Chondrocyte (in vitro differentiated cells): ENCODE measurements around the gene MR1. TPM values are rescaled to one million over a fixed set of nuclear protein-coding genes. Genes with fewer than 3 reads are reported as not detected.

Experiments used
- DNase-seq: peaks from one replicate; pipeline ENCODE4 v3.0.0; 2021; ENCODE audit warnings: mixed read lengths, low spot score
- H3K27ac Mint-ChIP-seq: one replicate; pipeline ENCODE4 v1.8.0; 2021; ENCODE audit warnings: mild to moderate bottlenecking, moderate library complexity, mixed read lengths; ENCODE audit not compliant: unreplicated experiment
- H3K27me3 Mint-ChIP-seq: 2 replicates; pipeline ENCODE4 v1.8.0; 2021; ENCODE audit warnings: low read depth, mixed read lengths
- H3K36me3 Mint-ChIP-seq: 2 replicates; pipeline ENCODE4 v1.8.0; 2021; ENCODE audit warnings: low read depth, mixed read lengths
- H3K4me1 Mint-ChIP-seq: 2 replicates; pipeline ENCODE4 v1.8.0; 2021; ENCODE audit warnings: low read depth, mild to moderate bottlenecking, mixed read lengths
- H3K4me3 Mint-ChIP-seq: one replicate; pipeline ENCODE4 v1.8.0; 2021; ENCODE audit warnings: mild to moderate bottlenecking, moderate library complexity, mixed read lengths; ENCODE audit not compliant: unreplicated experiment
- H3K9me3 Mint-ChIP-seq: 2 replicates; pipeline ENCODE4 v1.8.0; 2021; ENCODE audit warnings: low read depth, mixed read lengths
- CTCF ChIP-seq: fragments of 200-600 bp; sonication (generic); IDR thresholded peaks from 2 replicates; pipeline ENCODE4 v1.5.0; 2021; ENCODE audit warnings: antibody characterized with exemption, mild to moderate bottlenecking, moderate library complexity
- total RNA-seq: library from RNA; stranded (reverse); gene quantifications from 3 replicates; pipeline ENCODE4 v1.2.1, GENCODE V29; 2021

Gene MR1
- total RNA-seq, 1 donor from 2014 or later: 3.8 TPM

DNA sequence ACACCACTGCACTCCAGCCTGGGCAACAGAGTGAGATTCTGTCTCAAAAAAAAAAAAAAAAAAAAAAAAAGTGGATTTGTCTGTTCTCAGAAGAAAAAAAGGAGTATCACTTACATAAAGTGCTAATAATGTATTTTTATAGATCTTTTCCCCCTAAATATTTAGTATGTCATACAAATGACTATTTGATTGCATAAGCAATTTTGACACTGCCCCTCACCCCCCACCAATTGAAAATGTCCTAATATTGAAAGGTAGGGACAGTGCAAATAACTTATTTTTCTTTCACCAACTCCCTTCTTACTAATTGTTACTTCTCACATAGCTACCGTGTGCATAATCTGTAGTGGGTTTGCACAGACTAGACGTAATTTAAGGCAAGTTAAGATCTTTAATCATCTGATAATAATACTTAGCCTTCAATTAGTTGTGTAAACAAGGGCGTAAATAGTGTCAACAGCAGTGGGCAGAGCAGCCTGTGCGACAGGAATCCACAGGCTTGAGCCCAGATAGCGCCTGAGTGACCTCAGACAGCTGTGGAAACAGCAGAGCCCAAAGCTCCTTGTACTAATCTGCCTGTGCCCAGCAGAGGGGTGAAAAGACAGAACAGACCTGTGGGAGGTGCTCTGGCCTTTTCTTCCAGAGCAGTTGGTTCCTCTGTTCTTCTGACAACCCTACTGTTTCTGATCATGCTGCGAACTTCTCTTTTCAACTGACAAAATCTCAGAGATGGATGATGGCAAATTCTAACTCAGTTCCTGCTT lies 50.2 kb downstream of the MR1 start:
- Mint-ChIP-seq H3K4me3 (no peak overlapping the region), H3K27me3 (no peaks in the 10 kb centered on the region), H3K9me3 (no peaks in the 10 kb centered on the region), H3K36me3 (peaks cover 2% of the 10 kb centered on the region), H3K4me1 (peaks cover 21% of the 10 kb centered on the region), H3K27ac (no peak overlapping the region)
- peak; percentile 69 for TF ChIP-seq CTCF
- no peak for DNase-seq

DNA sequence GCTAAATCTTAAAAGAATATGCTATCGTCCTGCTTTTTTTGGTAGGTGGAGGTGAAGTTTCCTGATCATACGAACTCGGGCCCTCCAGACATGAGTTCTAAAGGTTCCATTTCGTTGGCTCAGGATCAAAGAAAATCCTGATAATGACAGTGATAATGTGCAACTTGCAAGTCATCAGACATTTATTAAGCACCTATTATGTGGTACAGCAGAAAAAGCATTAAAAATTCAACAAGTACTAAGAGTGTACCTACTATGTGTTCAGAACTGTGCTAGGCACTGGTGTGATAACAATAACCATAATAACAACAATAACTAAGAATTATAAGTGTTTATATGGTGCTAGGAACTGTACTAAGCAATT lies 50.8 kb downstream of the MR1 start:
- DNase-seq: no peak
- Mint-ChIP-seq H3K9me3 (no peaks in the 10 kb centered on the region), H3K27me3 (no peaks in the 10 kb centered on the region)

DNA sequence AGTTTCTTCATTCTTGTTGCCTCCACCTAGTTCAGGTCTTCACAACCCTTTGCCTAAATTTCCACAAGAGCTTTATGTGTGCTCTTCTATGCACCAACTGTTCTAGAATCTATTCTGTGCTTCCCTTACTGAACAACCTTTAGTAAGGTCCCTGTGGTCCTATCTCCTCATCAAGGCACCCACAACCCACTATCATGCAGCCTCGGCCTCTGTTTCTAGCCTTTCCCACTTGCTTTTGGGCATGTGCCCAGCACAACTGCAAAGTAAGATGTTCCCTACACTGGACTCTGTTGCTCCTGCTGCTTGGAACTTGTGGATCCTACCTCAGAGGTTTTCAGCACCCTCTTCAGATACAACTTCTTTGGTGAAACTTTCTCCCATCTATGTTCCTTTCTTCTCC lies 52.3 kb downstream of the MR1 start:
- peaks cover 6% of the 10 kb centered on the region for H3K36me3 Mint-ChIP-seq
- no peak overlapping the region for H3K4me3 Mint-ChIP-seq
- no peak overlapping the region for H3K27ac Mint-ChIP-seq
- no peak for DNase-seq
- H3K9me3 Mint-ChIP-seq: no peaks in the 10 kb centered on the region
- no peaks in the 10 kb centered on the region for H3K27me3 Mint-ChIP-seq
- H3K4me1 Mint-ChIP-seq: peaks cover 21% of the 10 kb centered on the region
- TF ChIP-seq CTCF: no peak

More for the DNA sequence above, 50.8 kb downstream of the MR1 start:
- TF ChIP-seq CTCF: peak; percentile 0
- H3K27ac Mint-ChIP-seq: no peak overlapping the region
- no peak overlapping the region for H3K4me3 Mint-ChIP-seq
- H3K4me1 Mint-ChIP-seq: peaks cover 15% of the 10 kb centered on the region
- peaks cover 2% of the 10 kb centered on the region for H3K36me3 Mint-ChIP-seq

- Mint-ChIP-seq H3K9me3 (no peaks in the 10 kb centered on the region), H3K36me3 (peaks cover 6% of the 10 kb centered on the region), H3K4me1 (peaks cover 30% of the 10 kb centered on the region), H3K27me3 (no peaks in the 10 kb centered on the region), H3K27ac (no peak overlapping the region), H3K4me3 (no peak overlapping the region)
- no peak for DNase-seq
- no peak for TF ChIP-seq CTCF
Measured at GRCh38 chr1:181086926-181087325, 53.1 kb downstream of the MR1 start.

- no peak overlapping the region for H3K4me3 Mint-ChIP-seq
- no peaks in the 10 kb centered on the region for H3K9me3 Mint-ChIP-seq
- H3K4me1 Mint-ChIP-seq: peaks cover 34% of the 10 kb centered on the region
- peak overlapping the region; percentile 50 for H3K27ac Mint-ChIP-seq
- H3K36me3 Mint-ChIP-seq: peaks cover 6% of the 10 kb centered on the region
- TF ChIP-seq CTCF: no peak
- no peak for DNase-seq
- H3K27me3 Mint-ChIP-seq: no peaks in the 10 kb centered on the region
Measured at GRCh38 chr1:181087400-181087901, 53.7 kb downstream of the MR1 start.
